Measurements from ENCODE around the gene BPIFA2. TPM values are rescaled to one million over a fixed set of nuclear protein-coding genes. Genes with fewer than 3 reads are reported as not detected.

BPIFA2 gene
- total RNA-seq, 1 experiment from 2014 or later: not detected

DNA sequence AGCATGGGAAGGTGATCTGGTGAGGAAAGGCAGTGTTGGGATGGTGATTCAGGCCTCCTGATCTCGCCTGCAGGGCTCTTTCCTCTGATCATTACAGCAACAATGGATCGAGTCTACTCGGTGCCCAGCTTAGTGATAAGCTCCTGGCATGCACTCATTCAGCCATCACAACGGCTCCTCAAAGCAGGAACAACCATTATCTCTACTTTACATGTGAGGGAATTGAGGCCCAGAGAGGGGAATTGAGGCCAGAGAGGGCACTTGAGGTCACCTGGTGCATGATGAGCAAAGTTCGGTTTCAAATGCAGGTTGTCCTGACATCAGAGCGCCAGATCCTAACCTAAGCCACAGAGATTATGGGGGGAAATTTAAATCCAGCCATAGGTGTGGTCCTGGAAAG lies 42.0 kb upstream of the BPIFA2 start:
- RAD21 ChIA-PET (ENCODE audit: low non-redundant PET in 1 of 2, low total read pairs in 2 of 2, uncharacterized antibody in 2 of 2, unreplicated experiment in 2 of 2): no interaction called here
- H3K27ac ChIP-seq (ENCODE audit: low read depth, low read length): no peak overlapping the region
- no peak overlapping the region for H3K4me3 ChIP-seq (replicated peaks in 1 of 2; ENCODE audit: low read depth in 1 of 2, low read length in 2 of 2)
- H2AFZ ChIP-seq (ENCODE audit: low read depth, low read length, poor library complexity, severe bottlenecking): no peak overlapping the region
- intact Hi-C loops (cut with micrococcal nuclease): no loop called here
- POLR2A ChIA-PET: no interaction called here
- H3K79me2 ChIP-seq (ENCODE audit: insufficient read depth, low read length): no peaks in the 10 kb centered on the region
- H3K4me2 ChIP-seq (ENCODE audit: low read length): no peak overlapping the region
- H3K4me1 ChIP-seq (ENCODE audit: control insufficient read depth in 1 of 2, insufficient read depth in 2 of 2, low read length in 2 of 2): no peaks in the 10 kb centered on the region
- no peaks in the 10 kb centered on the region for H3K9me2 ChIP-seq (ENCODE audit: insufficient read depth)
- no peak for TF ChIP-seq POLR2A (IDR thresholded peaks at IDR 0.05; ENCODE audit: borderline replicate concordance, extremely low read depth, insufficient read depth, insufficient read length)
- no peak for TF ChIP-seq FOSL1 (IDR thresholded peaks at IDR 0.05; ENCODE audit: low read depth)
- no peak for TF ChIP-seq RAD21 (IDR thresholded peaks at IDR 0.05; ENCODE audit: low read depth)
- no peak for TF ChIP-seq SRF (IDR thresholded peaks at IDR 0.05; ENCODE audit: low read depth)
- no peak for TF ChIP-seq ZFX (IDR thresholded peaks at IDR 0.05)
- TF ChIP-seq EZH2phosphoT487 (IDR thresholded peaks at IDR 0.05; ENCODE audit: borderline replicate concordance): no peak
- TF ChIP-seq TCF7L2 (IDR thresholded peaks at IDR 0.05; ENCODE audit: borderline replicate concordance, extremely low read depth, insufficient read depth, insufficient read length): no peak
- TF ChIP-seq ZNF274 (IDR thresholded peaks at IDR 0.05; ENCODE audit: low read depth, low read length): no peak
- TF ChIP-seq EZH2 (IDR thresholded peaks at IDR 0.05): no peak
- no peak for TF ChIP-seq SP1 (IDR thresholded peaks at IDR 0.05; ENCODE audit: low read depth)
- no peak for TF ChIP-seq YY1 (IDR thresholded peaks at IDR 0.05; ENCODE audit: extremely low read depth, insufficient replicate concordance, low read depth, low read length)
- TF ChIP-seq JUND (IDR thresholded peaks at IDR 0.05): no peak
- H4K20me1 ChIP-seq (ENCODE audit: insufficient read depth): no peaks in the 10 kb centered on the region
- 0 out of 2 replicates have a peak, but pooled peaks cover 5% of the 10 kb centered on the region for H3K27me3 ChIP-seq (ENCODE audit: insufficient read depth, low read length)
- no peak overlapping the region for H3K9ac ChIP-seq (ENCODE audit: low read length)
- CTCF ChIA-PET: no interaction called here
- DNase-seq (ENCODE audit: low read depth, low spot score): no peak
- no TSS peak for BruUV-seq (replicated peaks)
- H3K9me3 ChIP-seq (ENCODE audit: control insufficient read depth in 1 of 2, insufficient read depth in 1 of 2, low read depth in 1 of 2, low read length in 2 of 2): no peaks in the 10 kb centered on the region
- H3K36me3 ChIP-seq (ENCODE audit: control insufficient read depth in 1 of 2, insufficient read depth in 2 of 2, low read length in 2 of 2): no peaks in the 10 kb centered on the region
- no peak for ATAC-seq

DNA sequence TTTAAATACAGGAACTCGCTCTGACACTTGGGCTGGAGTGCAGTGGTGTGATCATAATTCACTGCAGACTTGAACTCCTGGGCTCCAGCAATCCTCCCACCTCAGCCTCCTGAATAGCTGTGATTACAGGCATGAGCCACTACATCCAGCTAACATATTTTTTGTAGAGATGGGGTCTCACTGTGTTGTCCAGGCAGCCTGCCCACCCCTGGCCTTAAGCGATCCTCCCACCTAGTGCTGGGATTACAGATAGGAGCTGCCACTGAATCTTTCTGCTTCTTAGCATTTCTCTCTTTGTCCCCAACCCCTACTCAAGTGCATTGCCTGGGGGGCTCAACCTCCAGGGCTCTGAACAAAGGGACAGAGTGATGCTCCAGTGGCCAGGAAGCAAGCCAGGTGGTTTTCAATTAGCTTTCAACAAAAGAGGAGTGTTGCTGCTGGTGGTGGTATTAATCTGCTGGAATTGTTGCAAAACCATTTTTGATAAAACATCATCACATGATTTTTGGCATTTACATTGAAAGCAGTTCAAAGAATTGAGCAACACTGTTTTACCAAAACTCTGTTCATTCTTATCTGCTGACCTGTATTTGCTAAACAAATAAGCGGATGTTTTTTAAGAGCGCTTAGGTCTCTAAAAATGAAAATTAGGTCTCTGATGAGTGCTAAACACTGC lies 40.4 kb upstream of the BPIFA2 start:
- CTCF ChIA-PET: no interaction called here
- no peak for TF ChIP-seq ZFX (IDR thresholded peaks at IDR 0.05)
- TF ChIP-seq, protein P1, sequence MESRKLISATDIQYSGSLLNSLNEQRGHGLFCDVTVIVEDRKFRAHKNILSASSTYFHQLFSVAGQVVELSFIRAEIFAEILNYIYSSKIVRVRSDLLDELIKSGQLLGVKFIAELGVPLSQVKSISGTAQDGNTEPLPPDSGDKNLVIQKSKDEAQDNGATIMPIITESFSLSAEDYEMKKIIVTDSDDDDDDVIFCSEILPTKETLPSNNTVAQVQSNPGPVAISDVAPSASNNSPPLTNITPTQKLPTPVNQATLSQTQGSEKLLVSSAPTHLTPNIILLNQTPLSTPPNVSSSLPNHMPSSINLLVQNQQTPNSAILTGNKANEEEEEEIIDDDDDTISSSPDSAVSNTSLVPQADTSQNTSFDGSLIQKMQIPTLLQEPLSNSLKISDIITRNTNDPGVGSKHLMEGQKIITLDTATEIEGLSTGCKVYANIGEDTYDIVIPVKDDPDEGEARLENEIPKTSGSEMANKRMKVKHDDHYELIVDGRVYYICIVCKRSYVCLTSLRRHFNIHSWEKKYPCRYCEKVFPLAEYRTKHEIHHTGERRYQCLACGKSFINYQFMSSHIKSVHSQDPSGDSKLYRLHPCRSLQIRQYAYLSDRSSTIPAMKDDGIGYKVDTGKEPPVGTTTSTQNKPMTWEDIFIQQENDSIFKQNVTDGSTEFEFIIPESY (IDR thresholded peaks at IDR 0.05; ENCODE audit: extremely low read depth, insufficient replicate concordance, low read length): no peak
- TF ChIP-seq FOSL1 (IDR thresholded peaks at IDR 0.05; ENCODE audit: low read depth): no peak
- TF ChIP-seq SRF (IDR thresholded peaks at IDR 0.05; ENCODE audit: low read depth): no peak
- TF ChIP-seq SIN3A (IDR thresholded peaks at IDR 0.05; ENCODE audit: low read depth): no peak
- TF ChIP-seq SP1 (IDR thresholded peaks at IDR 0.05; ENCODE audit: low read depth): no peak
- TF ChIP-seq POLR2A (IDR thresholded peaks at IDR 0.05; ENCODE audit: borderline replicate concordance, extremely low read depth, insufficient read depth, insufficient read length): no peak
- no peak for TF ChIP-seq CBX3 (IDR thresholded peaks at IDR 0.05; ENCODE audit: low read depth)
- TF ChIP-seq, protein P2, sequence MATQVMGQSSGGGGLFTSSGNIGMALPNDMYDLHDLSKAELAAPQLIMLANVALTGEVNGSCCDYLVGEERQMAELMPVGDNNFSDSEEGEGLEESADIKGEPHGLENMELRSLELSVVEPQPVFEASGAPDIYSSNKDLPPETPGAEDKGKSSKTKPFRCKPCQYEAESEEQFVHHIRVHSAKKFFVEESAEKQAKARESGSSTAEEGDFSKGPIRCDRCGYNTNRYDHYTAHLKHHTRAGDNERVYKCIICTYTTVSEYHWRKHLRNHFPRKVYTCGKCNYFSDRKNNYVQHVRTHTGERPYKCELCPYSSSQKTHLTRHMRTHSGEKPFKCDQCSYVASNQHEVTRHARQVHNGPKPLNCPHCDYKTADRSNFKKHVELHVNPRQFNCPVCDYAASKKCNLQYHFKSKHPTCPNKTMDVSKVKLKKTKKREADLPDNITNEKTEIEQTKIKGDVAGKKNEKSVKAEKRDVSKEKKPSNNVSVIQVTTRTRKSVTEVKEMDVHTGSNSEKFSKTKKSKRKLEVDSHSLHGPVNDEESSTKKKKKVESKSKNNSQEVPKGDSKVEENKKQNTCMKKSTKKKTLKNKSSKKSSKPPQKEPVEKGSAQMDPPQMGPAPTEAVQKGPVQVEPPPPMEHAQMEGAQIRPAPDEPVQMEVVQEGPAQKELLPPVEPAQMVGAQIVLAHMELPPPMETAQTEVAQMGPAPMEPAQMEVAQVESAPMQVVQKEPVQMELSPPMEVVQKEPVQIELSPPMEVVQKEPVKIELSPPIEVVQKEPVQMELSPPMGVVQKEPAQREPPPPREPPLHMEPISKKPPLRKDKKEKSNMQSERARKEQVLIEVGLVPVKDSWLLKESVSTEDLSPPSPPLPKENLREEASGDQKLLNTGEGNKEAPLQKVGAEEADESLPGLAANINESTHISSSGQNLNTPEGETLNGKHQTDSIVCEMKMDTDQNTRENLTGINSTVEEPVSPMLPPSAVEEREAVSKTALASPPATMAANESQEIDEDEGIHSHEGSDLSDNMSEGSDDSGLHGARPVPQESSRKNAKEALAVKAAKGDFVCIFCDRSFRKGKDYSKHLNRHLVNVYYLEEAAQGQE (IDR thresholded peaks at IDR 0.05; ENCODE audit: low read depth): no peak

More for the DNA sequence above, 40.4 kb upstream of the BPIFA2 start:
- Histone ChIP-seq H4K20me1 (ENCODE audit: insufficient read depth) (no peaks in the 10 kb centered on the region), H2AFZ (ENCODE audit: low read depth, low read length, poor library complexity, severe bottlenecking) (no peak overlapping the region), H3K4me3 (replicated peaks in 1 of 2; ENCODE audit: low read depth in 1 of 2, low read length in 2 of 2) (no peak overlapping the region), H3K9ac (ENCODE audit: low read length) (no peak overlapping the region), H3K9me3 (ENCODE audit: control insufficient read depth in 1 of 2, insufficient read depth in 1 of 2, low read depth in 1 of 2, low read length in 2 of 2) (no peaks in the 10 kb centered on the region), H3K27me3 (ENCODE audit: insufficient read depth, low read length) (0 out of 2 replicates have a peak, but pooled peaks cover 5% of the 10 kb centered on the region), H3K36me3 (ENCODE audit: control insufficient read depth in 1 of 2, insufficient read depth in 2 of 2, low read length in 2 of 2) (no peaks in the 10 kb centered on the region), H3K9me2 (ENCODE audit: insufficient read depth) (no peaks in the 10 kb centered on the region), H3K79me2 (ENCODE audit: insufficient read depth, low read length) (no peaks in the 10 kb centered on the region), H3K4me1 (ENCODE audit: control insufficient read depth in 1 of 2, insufficient read depth in 2 of 2, low read length in 2 of 2) (peaks cover 1 to 3% of the 10 kb centered on the region in 2 experiments; a peak in 1 of 4 replicates), H3K27ac (ENCODE audit: low read depth, low read length) (no peak overlapping the region), H3K4me2 (ENCODE audit: low read length) (no peak overlapping the region)
- no peak for DNase-seq (ENCODE audit: low read depth, low spot score)
- ChIA-PET POLR2A (no interaction called here), RAD21 (ENCODE audit: low non-redundant PET in 1 of 2, low total read pairs in 2 of 2, uncharacterized antibody in 2 of 2, unreplicated experiment in 2 of 2) (no interaction called here)
- ATAC-seq: no peak
- no TSS peak for BruUV-seq (replicated peaks)
- intact Hi-C loops (cut with micrococcal nuclease): no loop called here
